Body of pancreas (tissue), 4 donors: ENCODE measurements around the gene COL23A1. TPM values are rescaled to one million over a fixed set of nuclear protein-coding genes. Genes with fewer than 3 reads are reported as not detected.

ENCODE experiments used
- ATAC-seq: fragments of 150-250 bp; one replicate; pipeline ENCODE4 v1.9.1; 2016
- DNase-seq, 4 donors: peaks; one replicate each; pipeline ENCODE4 v3.0.0-alpha.2; 2019
- H3K27ac ChIP-seq, 4 donors: fragments of 200-600 bp; sonication (generic); 1 replicate in 3 of 4; 2 replicates in 1 of 4; pipeline versions ENCODE4 v1.5.1 to v1.6.1; 2016 to 2019; ENCODE audit warnings: mild to moderate bottlenecking in 1 of 4, mixed read lengths in 1 of 4, moderate library complexity in 1 of 4
- H3K27me3 ChIP-seq, 2 donors: fragments of 200-600 bp; sonication (generic); one replicate each; pipeline ENCODE4 v1.6.0; 2016; ENCODE audit warnings: mild to moderate bottlenecking in 1 of 2
- H3K36me3 ChIP-seq, 2 donors: fragments of 200-600 bp; sonication (generic); replicated peaks in 1 of 2; 2 replicates each; pipeline ENCODE4 v1.5.1; 2016; ENCODE audit warnings: low read depth in 2 of 2; ENCODE audit not compliant: insufficient read depth in 1 of 2
- H3K4me1 ChIP-seq: fragments of 200-600 bp; sonication (generic); one replicate; pipeline ENCODE4 v1.6.0; 2016
- H3K4me3 ChIP-seq, 2 donors: fragments of 200-600 bp; sonication (generic); 1 replicate in 1 of 2; 2 replicates in 1 of 2; pipeline ENCODE4 v1.5.1; 2016 to 2019
- H3K9me3 ChIP-seq, 3 donors: fragments of 200-600 bp; sonication (generic); 1 replicate in 2 of 3; 2 replicates in 1 of 3; pipeline ENCODE4 v1.5.1; 2016
- CTCF ChIP-seq, 7 experiments: fragments of 450-650 bp in 4 of 7; fragments of 200-600 bp in 3 of 7; sonication (generic) in 3 of 7; IDR thresholded peaks; one replicate each; pipeline ENCODE4 v1.5.1; 2016 to 2019; ENCODE audit warnings: antibody characterized with exemption in 7 of 7
- POLR2A ChIP-seq, 3 donors: fragments of 450-650 bp; IDR thresholded peaks; one replicate each; pipeline ENCODE4 v1.6.1; 2016; ENCODE audit warnings: antibody characterized with exemption in 3 of 3, mild to moderate bottlenecking in 2 of 3
- WGBS, 2 donors: methylation state at CpG; one replicate each; pipeline ENCODE4 v1.1.5; 2017; 5-methylcytosine and 5-hydroxymethylcytosine counted together
- intact Hi-C: fragments of 100-400 bp; cut with DNase I; formaldehyde crosslinking; loops from one replicate; pipeline ENCODE4 v1.15.1; 2023
- total RNA-seq, 2 donors: library from RNA; depleted of rRNA; stranded (reverse); fragments of >200 nt; gene quantifications; one replicate each; pipeline ENCODE4 v1.1.0, GENCODE V29; 2016

COL23A1 gene
- total RNA-seq, 2 donors from 2014 or later = not detected

DNA sequence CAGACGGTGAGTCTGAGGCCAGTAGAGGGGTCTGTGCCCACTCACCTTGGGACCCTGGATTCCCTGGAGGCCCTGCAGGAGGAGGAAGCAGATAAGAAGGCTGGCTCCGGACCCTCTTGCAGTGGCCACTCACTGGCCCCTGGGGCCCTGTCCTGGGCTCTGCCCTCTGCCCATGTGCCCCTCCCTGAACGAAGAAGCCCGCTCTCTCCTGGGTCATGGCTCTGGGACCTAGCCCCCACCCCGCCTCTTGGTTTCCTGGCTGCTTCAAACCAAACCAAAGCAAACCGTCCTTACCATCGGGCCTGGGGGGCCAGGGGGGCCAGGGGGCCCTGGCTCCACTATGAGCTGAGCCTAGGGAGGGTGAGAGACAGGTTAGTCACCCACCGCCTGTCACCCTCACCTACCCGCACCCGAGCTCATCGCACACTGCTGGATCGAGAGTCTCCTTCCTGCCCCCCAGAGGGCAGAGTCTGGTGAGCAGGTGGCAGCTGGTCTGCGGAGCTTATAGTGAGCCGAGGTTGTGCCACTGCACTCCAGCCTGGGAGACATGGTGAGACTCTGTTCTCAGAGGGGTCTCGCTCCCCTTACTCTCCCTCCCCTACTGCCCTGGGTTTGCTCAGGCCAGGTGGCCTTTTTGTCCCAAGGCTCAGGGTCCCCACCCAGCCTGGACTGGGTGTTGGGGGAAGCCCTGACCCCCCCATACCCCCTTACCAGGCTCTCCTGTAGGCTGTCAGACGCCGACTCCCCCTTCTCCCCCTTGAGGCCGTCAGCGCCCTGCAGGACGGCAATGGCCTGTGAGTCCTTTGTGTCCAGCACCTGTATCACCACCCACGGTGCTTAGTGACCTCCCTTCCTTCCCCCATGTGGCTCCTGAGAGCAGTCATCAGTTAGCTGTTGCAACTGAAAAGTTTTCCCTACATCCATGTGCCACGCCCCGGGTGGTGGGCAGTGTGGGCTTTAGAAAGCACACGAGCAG is 342.4 kb downstream of the COL23A1 start:
- Histone ChIP-seq H3K36me3 (no peaks in the 10 kb centered on the region), H3K27ac (no peak overlapping the region), H3K4me1 (no peaks in the 10 kb centered on the region), H3K27me3 (peaks cover 0 to 3% of the 10 kb centered on the region in 2 donors), H3K4me3 (no peak overlapping the region), H3K9me3 (no peaks in the 10 kb centered on the region)
- TF ChIP-seq CTCF (IDR thresholded peaks at IDR 0.05) = no peak
- TF ChIP-seq POLR2A (IDR thresholded peaks at IDR 0.05) = no peak
- intact Hi-C loops = no loop called here
- no peak for ATAC-seq
- no peak for DNase-seq
- 53 to 55% methylated on average over 20 to 24 of the region's 24 CpGs for WGBS, 2 donors

DNA sequence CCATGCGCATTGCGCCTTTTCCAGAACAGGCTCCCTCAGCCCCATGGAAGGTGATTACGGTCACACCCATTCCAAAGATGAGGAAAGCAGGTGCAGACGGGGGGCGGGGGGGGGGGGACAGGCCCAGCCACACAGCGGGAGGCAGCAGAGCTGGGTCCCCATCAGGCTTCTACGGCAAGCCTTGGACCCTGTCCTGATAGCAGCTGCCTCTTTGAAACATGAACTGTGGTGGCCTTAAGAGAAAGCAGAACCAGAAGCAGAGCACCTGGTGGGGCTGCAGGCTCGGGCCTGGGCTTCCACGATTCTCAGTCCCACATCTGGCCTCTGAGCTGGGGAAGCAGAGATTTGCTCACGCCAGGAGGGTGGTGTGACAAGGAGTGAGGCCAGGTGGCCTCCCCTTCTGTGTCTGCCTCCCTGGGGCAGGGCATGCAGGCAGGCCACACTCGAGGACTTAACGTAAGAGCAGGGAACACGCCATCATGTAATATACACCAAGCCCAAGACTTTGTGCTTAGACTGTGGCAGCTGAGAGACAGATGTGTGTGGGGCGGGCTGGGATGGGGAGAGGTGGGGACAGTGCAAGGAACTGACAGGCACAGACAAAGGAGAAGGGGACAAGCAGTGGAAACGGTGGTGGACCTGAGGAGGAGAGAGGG is 343.4 kb downstream of the COL23A1 start:
- WGBS, 2 donors = 65 to 69% methylated on average over 15 of the region's 15 CpGs
- Histone ChIP-seq H3K36me3 (no peaks in the 10 kb centered on the region), H3K4me3 (no peak overlapping the region), H3K9me3 (no peaks in the 10 kb centered on the region), H3K27ac (no peak overlapping the region), H3K27me3 (peaks cover 0 to 3% of the 10 kb centered on the region in 2 donors), H3K4me1 (no peaks in the 10 kb centered on the region)
- DNase-seq = no peak
- no peak for ATAC-seq
- TF ChIP-seq POLR2A (IDR thresholded peaks at IDR 0.05) (no peak), CTCF (IDR thresholded peaks at IDR 0.05) (no peak)
- intact Hi-C loops = no loop called here

DNA sequence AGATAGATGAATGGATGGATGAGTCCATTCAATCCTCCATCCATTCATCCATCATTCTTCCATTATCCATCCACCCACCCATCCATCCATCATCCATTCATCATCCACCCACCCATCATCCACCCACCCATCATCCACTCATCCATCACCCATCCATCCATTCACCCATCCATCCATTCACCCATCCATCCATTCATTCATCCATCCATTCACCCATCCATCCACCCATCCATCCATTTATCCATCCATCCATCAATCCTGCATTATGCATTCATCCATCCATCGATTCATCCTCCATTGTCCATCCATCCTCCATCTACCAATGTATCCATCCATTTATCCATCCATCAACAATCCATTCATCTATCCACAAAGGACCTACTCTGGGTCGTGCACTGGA is 344.8 kb downstream of the COL23A1 start:
- intact Hi-C loops = no loop called here
- Histone ChIP-seq H3K27me3 (peaks cover 0 to 3% of the 10 kb centered on the region in 2 donors), H3K36me3 (no peaks in the 10 kb centered on the region), H3K9me3 (no peaks in the 10 kb centered on the region), H3K4me3 (no peak overlapping the region), H3K27ac (no peak overlapping the region), H3K4me1 (no peaks in the 10 kb centered on the region)
- 67 to 84% methylated on average over 2 of the region's 2 CpGs for WGBS, 2 donors
- DNase-seq (no peak), ATAC-seq (no peak)
- TF ChIP-seq POLR2A (IDR thresholded peaks at IDR 0.05) (no peak), CTCF (IDR thresholded peaks at IDR 0.05) (no peak)

DNA sequence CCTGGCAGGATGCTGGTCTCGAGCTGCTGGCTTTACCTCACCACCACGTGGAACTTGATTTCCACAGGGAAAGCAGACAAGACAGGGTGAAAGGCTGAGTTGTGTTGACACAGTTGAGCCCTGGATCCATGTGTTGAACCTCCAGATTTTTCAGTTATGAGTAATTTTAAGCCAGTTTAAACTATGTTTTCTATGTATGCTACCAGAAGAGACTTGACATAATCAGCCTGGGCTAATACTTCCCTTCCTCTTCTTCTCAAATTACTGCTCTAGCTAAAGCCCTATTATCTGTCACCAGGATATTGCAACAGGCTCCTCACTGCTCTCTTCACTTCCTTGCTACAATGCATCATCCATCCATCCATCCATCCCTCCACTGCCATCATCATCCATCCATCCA is 345.6 kb downstream of the COL23A1 start:
- WGBS, 2 donors = 83 to 88% methylated on average over 2 of the region's 2 CpGs
- Histone ChIP-seq H3K9me3 (no peaks in the 10 kb centered on the region), H3K4me1 (no peaks in the 10 kb centered on the region), H3K36me3 (no peaks in the 10 kb centered on the region), H3K4me3 (no peak overlapping the region), H3K27me3 (peaks cover 0 to 3% of the 10 kb centered on the region in 2 donors), H3K27ac (no peak overlapping the region)
- ATAC-seq (no peak), DNase-seq (no peak)
- intact Hi-C loops = no loop called here
- no peak for TF ChIP-seq POLR2A (IDR thresholded peaks at IDR 0.05)
- no peak for TF ChIP-seq CTCF (IDR thresholded peaks at IDR 0.05)
